ENCODE results near the gene RNF223.

Gene RNF223

GRCh38 chr1:1117469-1117831, 43.3 kb upstream of the RNF223 start:
- H3K27me3 ChIP-seq (ENCODE audit: control insufficient read depth, insufficient read depth, low read length), result no peaks in the 10 kb centered on the region
- H3K4me1 ChIP-seq (ENCODE audit: control insufficient read depth, insufficient read depth, low read length), result peaks cover 2% of the 10 kb centered on the region; the same call in 1 of the 2 replicates
- DNase-seq (ENCODE audit: low read depth, low spot score), result no peak
- no CpG with 5 or more reads among the region's 20 CpGs for WGBS (ENCODE audit: insufficient coverage, insufficient read length)
- no peak overlapping the region for H3K27ac ChIP-seq (ENCODE audit: low read length)
- H3K36me3 ChIP-seq (ENCODE audit: control insufficient read depth, insufficient read depth, low read length), result 0 out of 2 replicates have a peak, but pooled peaks cover under 1% of the 10 kb centered on the region
- no peak overlapping the region for H3K4me3 ChIP-seq (ENCODE audit: low read length)
- no peaks in the 10 kb centered on the region for H3K9me3 ChIP-seq (ENCODE audit: control insufficient read depth, insufficient read depth, low read length)

GRCh38 chr1:1116701-1117468, 42.8 kb upstream of the RNF223 start:
- Histone ChIP-seq H3K4me1 (ENCODE audit: control insufficient read depth, insufficient read depth, low read length) (peaks cover 2% of the 10 kb centered on the region; the same call in 1 of the 2 replicates), H3K36me3 (ENCODE audit: control insufficient read depth, insufficient read depth, low read length) (0 out of 2 replicates have a peak, but pooled peaks cover 3% of the 10 kb centered on the region), H3K4me3 (ENCODE audit: low read length) (peak overlapping the region; percentile 38; the same call in 1 of the 2 replicates), H3K27ac (ENCODE audit: low read length) (no peak overlapping the region), H3K27me3 (ENCODE audit: control insufficient read depth, insufficient read depth, low read length) (no peaks in the 10 kb centered on the region), H3K9me3 (ENCODE audit: control insufficient read depth, insufficient read depth, low read length) (no peaks in the 10 kb centered on the region)
- WGBS (ENCODE audit: insufficient coverage, insufficient read length), result no CpG with 5 or more reads among the region's 47 CpGs
- DNase-seq (ENCODE audit: low read depth, low spot score), result no peak

- Histone ChIP-seq H3K27me3 (ENCODE audit: control insufficient read depth, insufficient read depth, low read length) (no peaks in the 10 kb centered on the region), H3K4me3 (ENCODE audit: low read length) (peak within 1 kb of the TSS; percentile 60), H3K36me3 (ENCODE audit: control insufficient read depth, insufficient read depth, low read length) (0 out of 2 replicates have a peak, but pooled peaks cover 3% of the 10 kb centered on the region), H3K9me3 (ENCODE audit: control insufficient read depth, insufficient read depth, low read length) (no peaks in the 10 kb centered on the region), H3K27ac (ENCODE audit: low read length) (no peak within 1 kb of the TSS), H3K4me1 (ENCODE audit: control insufficient read depth, insufficient read depth, low read length) (peaks cover 3% of the 10 kb centered on the region; the same call in 1 of the 2 replicates)
- DNase-seq (ENCODE audit: low read depth, low spot score), result peak; percentile 82
- WGBS (ENCODE audit: insufficient coverage, insufficient read length), result no CpG with 5 or more reads among the region's 128 CpGs
Observed at GRCh38 chr1:1115786-1116700, 41.9 kb upstream of the RNF223 start, which contains the start of gene C1orf159. TSS of gene C1orf159 (minus strand) at chr1:1116089. CDS start at chr1:1091543, 24,546 bp downstream.

- peaks cover 3% of the 10 kb centered on the region; the same call in 1 of the 2 replicates for H3K4me1 ChIP-seq (ENCODE audit: control insufficient read depth, insufficient read depth, low read length)
- H3K27me3 ChIP-seq (ENCODE audit: control insufficient read depth, insufficient read depth, low read length), result no peaks in the 10 kb centered on the region
- peak overlapping the region; percentile 60 for H3K4me3 ChIP-seq (ENCODE audit: low read length)
- WGBS (ENCODE audit: insufficient coverage, insufficient read length), result no CpG with 5 or more reads among the region's 41 CpGs
- no peak overlapping the region for H3K27ac ChIP-seq (ENCODE audit: low read length)
- no peaks in the 10 kb centered on the region for H3K9me3 ChIP-seq (ENCODE audit: control insufficient read depth, insufficient read depth, low read length)
- no peak for DNase-seq (ENCODE audit: low read depth, low spot score)
- 0 out of 2 replicates have a peak, but pooled peaks cover 3% of the 10 kb centered on the region for H3K36me3 ChIP-seq (ENCODE audit: control insufficient read depth, insufficient read depth, low read length)
Observed at GRCh38 chr1:1115136-1115785, 41.2 kb upstream of the RNF223 start.

GRCh38 chr1:1114431-1114830, 40.3 kb upstream of the RNF223 start:
- Histone ChIP-seq H3K36me3 (ENCODE audit: control insufficient read depth, insufficient read depth, low read length) (0 out of 2 replicates have a peak, but pooled peaks cover 3% of the 10 kb centered on the region), H3K9me3 (ENCODE audit: control insufficient read depth, insufficient read depth, low read length) (no peaks in the 10 kb centered on the region), H3K27ac (ENCODE audit: low read length) (no peak overlapping the region), H3K4me3 (ENCODE audit: low read length) (no peak overlapping the region), H3K4me1 (ENCODE audit: control insufficient read depth, insufficient read depth, low read length) (peaks cover 3% of the 10 kb centered on the region; the same call in 1 of the 2 replicates), H3K27me3 (ENCODE audit: control insufficient read depth, insufficient read depth, low read length) (no peaks in the 10 kb centered on the region)
- no CpG with 5 or more reads among the region's 13 CpGs for WGBS (ENCODE audit: insufficient coverage, insufficient read length)
- no peak for DNase-seq (ENCODE audit: low read depth, low spot score)

GRCh38 chr1:1112237-1112985, 38.3 kb upstream of the RNF223 start:
- Histone ChIP-seq H3K4me3 (ENCODE audit: low read length) (no peak overlapping the region), H3K27me3 (ENCODE audit: control insufficient read depth, insufficient read depth, low read length) (no peaks in the 10 kb centered on the region), H3K4me1 (ENCODE audit: control insufficient read depth, insufficient read depth, low read length) (peaks cover 3% of the 10 kb centered on the region; the same call in 1 of the 2 replicates), H3K27ac (ENCODE audit: low read length) (no peak overlapping the region), H3K36me3 (ENCODE audit: control insufficient read depth, insufficient read depth, low read length) (0 out of 2 replicates have a peak, but pooled peaks cover 3% of the 10 kb centered on the region), H3K9me3 (ENCODE audit: control insufficient read depth, insufficient read depth, low read length) (no peaks in the 10 kb centered on the region)
- no peak for DNase-seq (ENCODE audit: low read depth, low spot score)
- WGBS (ENCODE audit: insufficient coverage, insufficient read length), result no CpG with 5 or more reads among the region's 30 CpGs

- Histone ChIP-seq H3K9me3 (ENCODE audit: control insufficient read depth, insufficient read depth, low read length) (no peaks in the 10 kb centered on the region; the same call in 1 of the 2 replicates), H3K27me3 (ENCODE audit: control insufficient read depth, insufficient read depth, low read length) (no peaks in the 10 kb centered on the region), H3K36me3 (ENCODE audit: control insufficient read depth, insufficient read depth, low read length) (peaks cover 3% of the 10 kb centered on the region; the same call in 1 of the 2 replicates), H3K27ac (ENCODE audit: low read length) (no peak overlapping the region), H3K4me1 (ENCODE audit: control insufficient read depth, insufficient read depth, low read length) (peaks cover 3% of the 10 kb centered on the region; the same call in 1 of the 2 replicates), H3K4me3 (ENCODE audit: low read length) (no peak overlapping the region)
- WGBS (ENCODE audit: insufficient coverage, insufficient read length), result no CpG with 5 or more reads among the region's 28 CpGs
- DNase-seq (ENCODE audit: low read depth, low spot score), result no peak
Observed at GRCh38 chr1:1111516-1112236, 37.6 kb upstream of the RNF223 start.

GRCh38 chr1:1110561-1110971, 36.5 kb upstream of the RNF223 start:
- H3K4me1 ChIP-seq (ENCODE audit: control insufficient read depth, insufficient read depth, low read length), result peaks cover 3% of the 10 kb centered on the region; the same call in 1 of the 2 replicates
- H3K36me3 ChIP-seq (ENCODE audit: control insufficient read depth, insufficient read depth, low read length), result peaks cover 3% of the 10 kb centered on the region; the same call in 1 of the 2 replicates
- no peak overlapping the region for H3K27ac ChIP-seq (ENCODE audit: low read length)
- H3K27me3 ChIP-seq (ENCODE audit: control insufficient read depth, insufficient read depth, low read length), result no peaks in the 10 kb centered on the region
- no peak for DNase-seq (ENCODE audit: low read depth, low spot score)
- no CpG with 5 or more reads among the region's 29 CpGs for WGBS (ENCODE audit: insufficient coverage, insufficient read length)
- H3K4me3 ChIP-seq (ENCODE audit: low read length), result no peak overlapping the region
- H3K9me3 ChIP-seq (ENCODE audit: control insufficient read depth, insufficient read depth, low read length), result peaks cover 2% of the 10 kb centered on the region

- no peak overlapping the region for H3K27ac ChIP-seq (ENCODE audit: low read length)
- peaks cover 3% of the 10 kb centered on the region; the same call in 1 of the 2 replicates for H3K36me3 ChIP-seq (ENCODE audit: control insufficient read depth, insufficient read depth, low read length)
- H3K9me3 ChIP-seq (ENCODE audit: control insufficient read depth, insufficient read depth, low read length), result peaks cover 2% of the 10 kb centered on the region
- H3K4me1 ChIP-seq (ENCODE audit: control insufficient read depth, insufficient read depth, low read length), result peaks cover 3% of the 10 kb centered on the region; the same call in 1 of the 2 replicates
- no peak for DNase-seq (ENCODE audit: low read depth, low spot score)
- no peaks in the 10 kb centered on the region for H3K27me3 ChIP-seq (ENCODE audit: control insufficient read depth, insufficient read depth, low read length)
- WGBS (ENCODE audit: insufficient coverage, insufficient read length), result no CpG with 5 or more reads among the region's 14 CpGs
- H3K4me3 ChIP-seq (ENCODE audit: low read length), result no peak overlapping the region
Observed at GRCh38 chr1:1109743-1110142, 35.6 kb upstream of the RNF223 start.
